Heart right ventricle (tissue), 16 donors: Measurements from ENCODE around the gene UTS2R. TPM values are rescaled to one million over a fixed set of nuclear protein-coding genes. Genes with fewer than 3 reads are reported as not detected.

Source experiments
- ATAC-seq, 8 donors: fragments of 200-7000 bp; cut with Tn5 transposase; one replicate each; pipeline ENCODE4 v1.9.1; 2020; ENCODE audit warnings: mild to moderate bottlenecking in 8 of 8, moderate library complexity in 8 of 8, moderate number of reproducible peaks in 1 of 8
- DNase-seq, 2 donors: peaks; one replicate each; pipeline ENCODE4 v3.0.0-alpha.2; 2020
- H3K27ac ChIP-seq, 10 donors: fragments of 200-600 bp; sonication (generic) in 2 of 10; one replicate each; pipeline versions ENCODE4 v1.5.0 to v1.8.0; 2020 to 2022; ENCODE audit warnings: mild to moderate bottlenecking in 3 of 10
- H3K27me3 ChIP-seq, 7 donors: fragments of 200-600 bp; one replicate each; pipeline ENCODE4 v1.8.0; 2021 to 2022; ENCODE audit warnings: mild to moderate bottlenecking in 2 of 7
- H3K36me3 ChIP-seq, 9 donors: fragments of 200-600 bp; sonication (generic) in 1 of 9; one replicate each; pipeline versions ENCODE4 v1.5.0 to v1.8.0; 2020 to 2022; ENCODE audit warnings: mild to moderate bottlenecking in 2 of 9
- H3K4me1 ChIP-seq, 9 donors: fragments of 200-600 bp; sonication (generic) in 1 of 9; one replicate each; pipeline versions ENCODE4 v1.5.0 to v1.8.0; 2020 to 2022; ENCODE audit warnings: mild to moderate bottlenecking in 4 of 9
- H3K4me3 ChIP-seq, 10 donors: fragments of 200-600 bp; sonication (generic) in 2 of 10; one replicate each; pipeline versions ENCODE4 v1.5.0 to v1.8.0; 2020 to 2022; ENCODE audit warnings: mild to moderate bottlenecking in 7 of 10, moderate library complexity in 2 of 10
- H3K9me3 ChIP-seq, 11 donors: fragments of 200-600 bp in 10 of 11; sonication (generic) in 2 of 11; one replicate each; pipeline versions ENCODE4 v1.5.0 to v1.8.0; 2013 to 2022; ENCODE audit warnings: mild to moderate bottlenecking in 2 of 11, control low read depth in 1 of 11, moderate library complexity in 1 of 11
- WGBS, 2 donors: extraction: QIAGEN DNeasy Blood & Tissue Kit; methylation state at CpG; one replicate each; pipeline ENCODE4 v1.1.7; 2013; ENCODE audit warnings: inconsistent platforms in 1 of 2; 5-methylcytosine and 5-hydroxymethylcytosine counted together
- intact Hi-C, 10 donors: fragments of 100-400 bp; cut with DNase I; formaldehyde crosslinking; loops; one replicate each; pipeline versions ENCODE4 v1.11.1 to v1.14.2; 2022
- polyA plus RNA-seq, 2 donors: library from polyadenylated mRNA; stranded (reverse); fragments of 200-250 nt; gene quantifications; one replicate each; pipeline ENCODE4 v1.2.3, GENCODE V29; 2013
- total RNA-seq, 10 donors: library from RNA; stranded (reverse); fragmentation: NEBNext Ultra II Directional in 3 of 10; extraction: Animal tissue kit (Norgen Biotek cat#: 25700) in 3 of 10; gene quantifications; one replicate each; pipeline versions ENCODE4 v1.2.1 to v1.2.4, GENCODE V29; 2021 to 2023
- TF ChIP-seq, protein P1 (sequence below), 9 donors: fragments of 200-600 bp; sonication (generic) in 2 of 9; IDR thresholded peaks; one replicate each; pipeline versions ENCODE4 v1.5.0 to v1.8.0; 2021 to 2022; ENCODE audit warnings: antibody characterized with exemption in 9 of 9, mild to moderate bottlenecking in 5 of 9, moderate library complexity in 1 of 9
- donor health status: Arrhythmogenic right ventricular cardiomyopathy.
- donor health status: ischemic (EF 13 %, LVEDD 7.1; RV severe dilation, severe dysfunction).
- donor health status: healthy with polysubstance abuse.
- donor health status: DM: no; HTN: yes; CAD: no.
- donor health status: DM: no; HTN: no; CAD: no.
- donor health status: ischemic (EF 25% LVEDD 6.9; RV normal size, moderate dysfunction).
- donor health status: ischemic (EF 25% LVEDD 5.7; RV mildly dilated, moderate dysfunction).
- donor health status: healthy.
- donor health status: DM: yes; HTN: yes; CAD: no.
- donor health status: Ischemic cardiomyopathy.
- donor health status: ischemic (EF 35%, LVEDD 5.7; RV mildly dilated, moderate dysfunction).
- donor health status: nonischemic (EF 11% LVEDD 7.7; RV severe dilation, severe dysfunction).
- donor health status: DM: yes; HTN: yes; CAD: no.
- donor health status: PGD.
- donor health status: ischemic (EF 29% LVEDD 5.4; RV normal size, mild dysfunction).
- donor health status: nonischemic (EF 23%, LVEDD 6.1; RV moderate dilation, normal function).

Gene UTS2R
- total and polyA plus RNA-seq, 12 donors, result 0.04 to 5.9 (median 1.3) TPM; not detected in 1

- Histone ChIP-seq H3K27ac (no peak overlapping the region), H3K4me3 (no peak overlapping the region), H3K9me3 (no peaks in the 10 kb centered on the region), H3K4me1 (peaks cover 0 to 12% (median 0%) of the 10 kb centered on the region in 9 donors), H3K27me3 (peaks cover 0 to 7% (median 6%) of the 10 kb centered on the region in 7 donors), H3K36me3 (peaks cover 0 to 37% (median 10%) of the 10 kb centered on the region in 9 donors)
- intact Hi-C loops, result no loop called here
- DNase-seq (no peak), ATAC-seq (no peak)
- TF ChIP-seq, protein P1, sequence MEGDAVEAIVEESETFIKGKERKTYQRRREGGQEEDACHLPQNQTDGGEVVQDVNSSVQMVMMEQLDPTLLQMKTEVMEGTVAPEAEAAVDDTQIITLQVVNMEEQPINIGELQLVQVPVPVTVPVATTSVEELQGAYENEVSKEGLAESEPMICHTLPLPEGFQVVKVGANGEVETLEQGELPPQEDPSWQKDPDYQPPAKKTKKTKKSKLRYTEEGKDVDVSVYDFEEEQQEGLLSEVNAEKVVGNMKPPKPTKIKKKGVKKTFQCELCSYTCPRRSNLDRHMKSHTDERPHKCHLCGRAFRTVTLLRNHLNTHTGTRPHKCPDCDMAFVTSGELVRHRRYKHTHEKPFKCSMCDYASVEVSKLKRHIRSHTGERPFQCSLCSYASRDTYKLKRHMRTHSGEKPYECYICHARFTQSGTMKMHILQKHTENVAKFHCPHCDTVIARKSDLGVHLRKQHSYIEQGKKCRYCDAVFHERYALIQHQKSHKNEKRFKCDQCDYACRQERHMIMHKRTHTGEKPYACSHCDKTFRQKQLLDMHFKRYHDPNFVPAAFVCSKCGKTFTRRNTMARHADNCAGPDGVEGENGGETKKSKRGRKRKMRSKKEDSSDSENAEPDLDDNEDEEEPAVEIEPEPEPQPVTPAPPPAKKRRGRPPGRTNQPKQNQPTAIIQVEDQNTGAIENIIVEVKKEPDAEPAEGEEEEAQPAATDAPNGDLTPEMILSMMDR (IDR thresholded peaks at IDR 0.05), result no peak
- 96 to 97% methylated on average over 23 of the region's 23 CpGs for WGBS, 2 donors
Observed at GRCh38 chr17:82391496-82392066, 20.0 kb downstream of the UTS2R start.

GRCh38 chr17:82392209-82392920, 20.8 kb downstream of the UTS2R start:
- ATAC-seq, result no peak
- Histone ChIP-seq H3K9me3 (no peaks in the 10 kb centered on the region), H3K4me1 (peaks cover 0 to 9% (median 0%) of the 10 kb centered on the region in 9 donors), H3K4me3 (no peak overlapping the region), H3K36me3 (peaks cover 0 to 37% (median 10%) of the 10 kb centered on the region in 9 donors), H3K27ac (no peak overlapping the region), H3K27me3 (peaks cover 0 to under 1% (median 0%) of the 10 kb centered on the region in 7 donors)
- 93 to 95% methylated on average over 28 of the region's 28 CpGs for WGBS, 2 donors
- TF ChIP-seq, protein P1 (IDR thresholded peaks at IDR 0.05), result no peak
- intact Hi-C loops, result no loop called here
- no peak for DNase-seq

- TF ChIP-seq, protein P1 (IDR thresholded peaks at IDR 0.05), result no peak
- WGBS, 2 donors, result 87 to 92% methylated on average over 15 of the region's 15 CpGs
Observed at GRCh38 chr17:82392941-82393340, 21.4 kb downstream of the UTS2R start.

DNA sequence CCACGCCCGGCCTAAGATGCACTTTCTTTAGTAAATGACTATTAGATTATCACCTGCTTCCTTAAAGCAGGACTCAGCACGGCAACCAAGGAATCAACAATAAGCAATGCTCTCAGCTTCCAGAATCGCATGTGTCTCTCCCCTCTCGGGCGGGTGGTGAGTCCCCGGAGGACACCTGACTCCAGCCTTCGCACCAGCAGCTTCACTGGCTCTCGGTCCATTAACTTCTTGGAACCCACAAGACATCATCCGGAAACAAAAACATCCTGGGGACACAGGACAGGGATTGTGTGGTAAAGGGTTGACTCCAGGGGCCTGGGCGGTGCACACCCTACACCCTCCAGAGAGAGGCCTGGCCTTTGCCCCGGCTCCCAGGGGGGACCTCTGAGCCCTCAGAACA, 22.7 kb downstream of the UTS2R start:
- TF ChIP-seq, protein P1 (IDR thresholded peaks at IDR 0.05), result no peak
- ATAC-seq (no peak), DNase-seq (no peak)
- Histone ChIP-seq H3K9me3 (no peaks in the 10 kb centered on the region), H3K4me1 (peaks cover 0 to 14% (median 0%) of the 10 kb centered on the region in 9 donors), H3K36me3 (peaks cover 0 to 42% (median 10%) of the 10 kb centered on the region in 9 donors), H3K4me3 (no peak overlapping the region), H3K27me3 (no peaks in the 10 kb centered on the region), H3K27ac (no peak overlapping the region)
- 88 to 95% methylated on average over 12 of the region's 12 CpGs for WGBS, 2 donors
- intact Hi-C loops, result no loop called here

More at GRCh38 chr17:82392941-82393340, 21.4 kb downstream of the UTS2R start:
- DNase-seq (no peak), ATAC-seq (no peak)
- Histone ChIP-seq H3K4me1 (peaks cover 0 to 9% (median 0%) of the 10 kb centered on the region in 9 donors), H3K27ac (no peak overlapping the region), H3K9me3 (no peaks in the 10 kb centered on the region), H3K36me3 (peaks cover 0 to 38% (median 10%) of the 10 kb centered on the region in 9 donors), H3K4me3 (no peak overlapping the region), H3K27me3 (no peaks in the 10 kb centered on the region)
- intact Hi-C loops, result no loop called here
